Lung (tissue), 12 donors: ENCODE results near the gene PARD3B. TPM values are rescaled to one million over a fixed set of nuclear protein-coding genes. Genes with fewer than 3 reads are reported as not detected.

ENCODE experiments used
- ATAC-seq: fragments of 200-7000 bp; cut with Tn5 transposase; one replicate; pipeline ENCODE4 v1.9.1; 2020; ENCODE audit warnings: moderate number of reproducible peaks; ENCODE audit not compliant: insufficient read depth, low FRiP score
- DNase-seq, 3 donors: peaks; one replicate each; pipeline ENCODE4 v3.0.0-alpha.2; 2013 to 2017
- H3K27ac ChIP-seq, 2 donors: one replicate each; pipeline ENCODE4 v1.5.1; 2013; ENCODE audit warnings: mild to moderate bottlenecking in 2 of 2, moderate library complexity in 2 of 2, control low read depth in 1 of 2, inconsistent platforms in 1 of 2, low read depth in 1 of 2, low read length in 1 of 2
- H3K27me3 ChIP-seq, 3 donors: one replicate each; pipeline ENCODE4 v1.5.1; 2013; ENCODE audit warnings: low read length in 2 of 3; ENCODE audit not compliant: control insufficient read depth in 3 of 3, insufficient read depth in 3 of 3
- H3K36me3 ChIP-seq, 4 donors: one replicate each; pipeline ENCODE4 v1.5.1; 2013; ENCODE audit warnings: low read length in 4 of 4, mild to moderate bottlenecking in 1 of 4, moderate library complexity in 1 of 4; ENCODE audit not compliant: control insufficient read depth in 4 of 4, insufficient read depth in 4 of 4
- H3K4me1 ChIP-seq, 5 donors: one replicate each; pipeline ENCODE4 v1.5.1; 2013; ENCODE audit warnings: low read length in 5 of 5, mild to moderate bottlenecking in 2 of 5, moderate library complexity in 1 of 5; ENCODE audit not compliant: control insufficient read depth in 5 of 5, insufficient read depth in 5 of 5
- H3K4me3 ChIP-seq: one replicate; pipeline ENCODE4 v1.5.1; 2013; ENCODE audit warnings: mild to moderate bottlenecking, control low read depth, moderate library complexity
- H3K9ac ChIP-seq, 2 donors: one replicate each; pipeline ENCODE4 v1.5.1; 2013; ENCODE audit warnings: low read length in 2 of 2, control low read depth in 1 of 2; ENCODE audit not compliant: insufficient read depth in 1 of 2
- H3K9me3 ChIP-seq, 4 donors: one replicate each; pipeline ENCODE4 v1.5.1; 2013; ENCODE audit warnings: low read length in 3 of 4, mild to moderate bottlenecking in 1 of 4, moderate library complexity in 1 of 4; ENCODE audit not compliant: control insufficient read depth in 4 of 4, insufficient read depth in 3 of 4
- CTCF ChIP-seq: IDR thresholded peaks from 2 replicates; pipeline ENCODE4 v1.5.1; 2012; ENCODE audit warnings: mild to moderate bottlenecking; ENCODE audit errors: control extremely low read depth, extremely low read depth
- WGBS, 2 donors: extraction: QIAGEN DNeasy Blood & Tissue Kit; methylation state at CpG; one replicate each; pipeline ENCODE4 v1.1.7; 2013; 5-methylcytosine and 5-hydroxymethylcytosine counted together
- polyA plus RNA-seq, 2 donors: library from polyadenylated mRNA; stranded (reverse); fragments of 200-250 nt; gene quantifications; one replicate each; pipeline ENCODE4 v1.2.1, GENCODE V29; 2013
- total RNA-seq, 2 donors: library from RNA; depleted of rRNA in 1 of 2; stranded (reverse); fragments of >200 nt in 1 of 2; gene quantifications; one replicate each; pipeline ENCODE4 v1.2.1, GENCODE V29; 2014 to 2021
- donor health status: control.
- donor health status: control.
- donor health status: Bipolar disorder and iron deficiency.
- donor health status: healthy.
- donor health status: DM: yes; HTN: yes; CAD: no.

Gene PARD3B
- total and polyA plus RNA-seq, 4 donors, result 2.4 to 38.7 (median 17.1) TPM

- no peak overlapping the region for H3K27ac ChIP-seq
- WGBS, 2 donors, result 43 to 71% methylated on average over 1 of the region's 1 CpG
Observed at GRCh38 chr2:204664708-204665121, 119.4 kb downstream of the PARD3B start.

GRCh38 chr2:204665207-204665606 lies 119.9 kb downstream of the PARD3B start:
- Histone ChIP-seq H3K27ac (peak overlapping the region in 1 of 2 donors; percentile 66), H3K36me3 (no peaks in the 10 kb centered on the region), H3K27me3 (no peaks in the 10 kb centered on the region), H3K9ac (no peak overlapping the region), H3K4me3 (no peak overlapping the region), H3K9me3 (no peaks in the 10 kb centered on the region), H3K4me1 (peaks cover 3 to 19% (median 8%) of the 10 kb centered on the region in 5 donors)
- no peak for TF ChIP-seq CTCF
- DNase-seq (no peak), ATAC-seq (peak; percentile 45)
- WGBS, 2 donors, result 43 to 77% methylated on average over 1 of the region's 1 CpG

More at GRCh38 chr2:204664708-204665121, 119.4 kb downstream of the PARD3B start:
- ATAC-seq (no peak), DNase-seq (peak in 2 of 3 donors; percentile 50 to 63)
- Histone ChIP-seq H3K4me1 (peaks cover 3 to 16% (median 8%) of the 10 kb centered on the region in 5 donors), H3K9ac (peak overlapping the region in 1 of 2 donors; percentile 23), H3K36me3 (no peaks in the 10 kb centered on the region), H3K9me3 (no peaks in the 10 kb centered on the region), H3K27me3 (no peaks in the 10 kb centered on the region), H3K4me3 (no peak overlapping the region)
- TF ChIP-seq CTCF, result no peak

- Histone ChIP-seq H3K27ac (no peak overlapping the region), H3K4me3 (no peak overlapping the region), H3K27me3 (no peaks in the 10 kb centered on the region), H3K36me3 (no peaks in the 10 kb centered on the region), H3K4me1 (peaks cover 3 to 23% (median 8%) of the 10 kb centered on the region in 5 donors), H3K9ac (no peak overlapping the region), H3K9me3 (no peaks in the 10 kb centered on the region)
- DNase-seq (no peak), ATAC-seq (no peak)
- 88 to 98% methylated on average over 2 of the region's 2 CpGs for WGBS, 2 donors
- no peak for TF ChIP-seq CTCF
Observed at GRCh38 chr2:204665771-204666170, 120.5 kb downstream of the PARD3B start.

GRCh38 chr2:204667990-204668389 lies 122.7 kb downstream of the PARD3B start:
- Histone ChIP-seq H3K36me3 (no peaks in the 10 kb centered on the region), H3K4me3 (no peak overlapping the region), H3K27me3 (no peaks in the 10 kb centered on the region), H3K9ac (no peak overlapping the region), H3K4me1 (peaks cover 3 to 23% (median 8%) of the 10 kb centered on the region in 5 donors), H3K27ac (no peak overlapping the region), H3K9me3 (peaks cover 0 to 2% (median 0%) of the 10 kb centered on the region in 4 donors)
- DNase-seq, result peak in 1 of 3 donors; percentile 14
- 94 to 96% methylated on average over 2 of the region's 2 CpGs for WGBS, 2 donors
- no peak for ATAC-seq
- TF ChIP-seq CTCF, result no peak
